Panc1 (cell line): Measurements from ENCODE around the gene ZDBF2. TPM values are rescaled to one million over a fixed set of nuclear protein-coding genes. Genes with fewer than 3 reads are reported as not detected.

Experiments used
- ATAC-seq: fragments of 200-7000 bp; cut with Tn5 transposase; 2 replicates; pipeline ENCODE4 v1.9.1; 2020; ENCODE audit warnings: mild to moderate bottlenecking, moderate library complexity
- BruUV-seq: library from RNA; stranded (reverse); fragments of 400-500 nt; replicated peaks from 2 replicates; lab custom pipeline; 2021; lab: Mats Ljungman, UMichigan
- CTCF ChIA-PET: fragments of 300-600 bp; sonication (Branson Sonifier 250); formaldehyde crosslinking; loops from one replicate; lab custom pipeline; 2022; ENCODE audit warnings: antibody characterized with exemption; lab: Charles Lee
- POLR2A ChIA-PET: fragments of 300-600 bp; sonication (Branson Sonifier 250); formaldehyde crosslinking; loops from one replicate; lab custom pipeline; 2022; ENCODE audit warnings: antibody characterized with exemption; lab: Charles Lee
- DNase-seq: peaks from one replicate; pipeline ENCODE4 v3.0.0-alpha.2; 2010; ENCODE audit warnings: low read depth, low spot score
- H3K27ac ChIP-seq: 2 replicates; pipeline ENCODE4 v1.5.1; 2011; ENCODE audit warnings: mild to moderate bottlenecking, low read length, inconsistent platforms
- H3K27me3 ChIP-seq: fragments of 200-500 bp; sonication (Bioruptor generic); 2 replicates; pipeline ENCODE4 v1.6.0; 2014; ENCODE audit warnings: low read length, inconsistent platforms; ENCODE audit not compliant: control insufficient read depth, insufficient read depth
- H3K36me3 ChIP-seq: fragments of 200-500 bp; sonication (Bioruptor generic); 2 replicates; pipeline ENCODE4 v1.5.1; 2014; ENCODE audit warnings: inconsistent platforms, mild to moderate bottlenecking, low read length, moderate library complexity; ENCODE audit not compliant: control insufficient read depth, insufficient read depth
- H3K4me1 ChIP-seq: 2 replicates; pipeline ENCODE4 v1.5.1; 2011; ENCODE audit warnings: inconsistent platforms, mild to moderate bottlenecking, low read length, moderate library complexity; ENCODE audit not compliant: control insufficient read depth, insufficient read depth
- H3K4me3 ChIP-seq, 2 experiments: 2 replicates each; pipeline ENCODE4 v1.5.1; 2011 to 2012; ENCODE audit warnings: low read depth in 2 of 2, low read length in 2 of 2, mild to moderate bottlenecking in 2 of 2, inconsistent platforms in 1 of 2, moderate library complexity in 1 of 2
- H3K9me3 ChIP-seq: fragments of 200-500 bp; sonication (Bioruptor generic); 2 replicates; pipeline ENCODE4 v1.5.1; 2014; ENCODE audit warnings: low read depth, mild to moderate bottlenecking, inconsistent platforms, low read length, moderate library complexity; ENCODE audit not compliant: control insufficient read depth, insufficient read depth
- CTCF ChIP-seq: fragments of 450-650 bp; IDR thresholded peaks from 2 replicates; pipeline ENCODE4 v1.5.1; 2017; ENCODE audit warnings: mild to moderate bottlenecking
- POLR2AphosphoS5 ChIP-seq: IDR thresholded peaks from 2 replicates; pipeline ENCODE4 v1.6.1; 2012; ENCODE audit warnings: mild to moderate bottlenecking, low read depth, low read length, moderate library complexity
- REST ChIP-seq, 2 experiments: IDR thresholded peaks; 2 replicates each; pipeline ENCODE4 v1.6.1; 2011 to 2012; ENCODE audit warnings: low read depth in 2 of 2, control low read depth in 1 of 2, low read length in 1 of 2, mild to moderate bottlenecking in 1 of 2, moderate library complexity in 1 of 2; ENCODE audit not compliant: insufficient read depth in 1 of 2
- SIN3A ChIP-seq: IDR thresholded peaks from 2 replicates; pipeline ENCODE4 v1.6.1; 2012; ENCODE audit warnings: low read depth, mild to moderate bottlenecking, low read length, moderate library complexity, borderline replicate concordance; ENCODE audit not compliant: insufficient read depth
- TCF7L2 ChIP-seq: IDR thresholded peaks from 2 replicates; pipeline ENCODE4 v1.6.1; 2011; ENCODE audit warnings: mild to moderate bottlenecking, low read depth, low read length, inconsistent platforms
- in situ Hi-C: cut with HindIII; loops from 2 replicates; pipeline ENCODE4 v1.10.0; 2016; ENCODE audit warnings: low sequenced_read_pairs, low pct_unique_long_range_greater_than_20kb
- intact Hi-C: fragments of 100-400 bp; cut with micrococcal nuclease; formaldehyde crosslinking; loops from one replicate; pipeline ENCODE4 v1.10.0; 2022; ENCODE audit not compliant: unreplicated experiment
- total RNA-seq: library from RNA; stranded (reverse); gene quantifications from one replicate; pipeline ENCODE4 v1.2.1, GENCODE V29; 2021; ENCODE audit not compliant: unreplicated experiment

ZDBF2 gene
- total RNA-seq, 1 experiment from 2014 or later = 4.2 TPM

DNA sequence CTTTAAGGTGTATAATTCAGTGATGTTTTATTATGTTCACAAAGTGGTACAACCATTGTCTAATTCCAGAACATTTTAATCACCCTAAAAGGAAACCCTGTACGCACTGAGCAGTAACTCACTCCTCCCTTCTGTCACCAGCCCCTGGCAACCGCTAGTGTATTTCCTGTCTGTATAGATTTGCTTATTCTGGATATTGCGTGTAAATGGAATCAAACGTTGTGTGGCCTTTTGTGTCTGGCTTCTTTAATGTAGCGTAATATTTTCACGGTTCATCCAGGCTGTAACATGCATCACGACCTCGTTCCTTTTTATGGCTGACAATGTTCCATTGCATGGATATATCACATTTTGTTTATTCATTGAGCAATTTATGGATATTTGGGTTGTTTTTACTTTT is 8.3 kb downstream of the ZDBF2 start:
- Histone ChIP-seq H3K27me3 (no peaks in the 10 kb centered on the region), H3K27ac (no peak overlapping the region), H3K4me3 (no peak overlapping the region), H3K36me3 (no peaks in the 10 kb centered on the region), H3K9me3 (peaks cover 8% of the 10 kb centered on the region), H3K4me1 (no peaks in the 10 kb centered on the region)
- ChIA-PET CTCF (no interaction called here), POLR2A (no interaction called here)
- TF ChIP-seq SIN3A = no peak
- no peak for TF ChIP-seq REST (IDR thresholded peaks at IDR 0.05; ENCODE audit: insufficient read depth in 1 of 2, low read depth in 2 of 2, low read length in 1 of 2)
- no peak for TF ChIP-seq POLR2AphosphoS5
- TF ChIP-seq TCF7L2 = no peak
- no peak for TF ChIP-seq CTCF
- ATAC-seq = no peak
- no TSS peak for BruUV-seq
- no peak for DNase-seq
- intact Hi-C loops = no loop called here
- in situ Hi-C loops = no loop called here

- DNase-seq (no peak), ATAC-seq (no peak)
- ChIA-PET CTCF (no interaction called here), POLR2A (no interaction called here)
- no TSS peak for BruUV-seq
- Histone ChIP-seq H3K36me3 (no peaks in the 10 kb centered on the region), H3K4me1 (no peaks in the 10 kb centered on the region), H3K27ac (no peak overlapping the region), H3K9me3 (peaks cover 8% of the 10 kb centered on the region), H3K4me3 (no peak overlapping the region), H3K27me3 (no peaks in the 10 kb centered on the region)
- in situ Hi-C loops (no loop called here), intact Hi-C loops (no loop called here)
- TF ChIP-seq SIN3A = no peak
- no peak for TF ChIP-seq TCF7L2
- no peak for TF ChIP-seq POLR2AphosphoS5
Observed at GRCh38 chr2:206287197-206287596, 12.7 kb downstream of the ZDBF2 start.

- intact Hi-C loops (no loop called here), in situ Hi-C loops (no loop called here)
- ChIA-PET POLR2A (no interaction called here), CTCF (no interaction called here)
- H3K27me3 ChIP-seq = no peaks in the 10 kb centered on the region
- H3K4me3 ChIP-seq = no peak overlapping the region
- no peak for DNase-seq
- H3K36me3 ChIP-seq = no peaks in the 10 kb centered on the region
- no peak overlapping the region for H3K27ac ChIP-seq
- H3K9me3 ChIP-seq = peaks cover 8% of the 10 kb centered on the region
- no peak for TF ChIP-seq TCF7L2
- no peak for TF ChIP-seq POLR2AphosphoS5
- no peak for TF ChIP-seq REST (IDR thresholded peaks at IDR 0.05; ENCODE audit: insufficient read depth in 1 of 2, low read depth in 2 of 2, low read length in 1 of 2)
- no peak for TF ChIP-seq CTCF
- no peak for TF ChIP-seq SIN3A
- no peak for ATAC-seq
- BruUV-seq = no TSS peak
- no peaks in the 10 kb centered on the region for H3K4me1 ChIP-seq
Observed at GRCh38 chr2:206289391-206289790, 14.9 kb downstream of the ZDBF2 start.
